Upper lobe of left lung (tissue), 6 donors: ENCODE measurements around the gene NPBWR2. TPM values are rescaled to one million over a fixed set of nuclear protein-coding genes. Genes with fewer than 3 reads are reported as not detected.

Experiments used
- ATAC-seq, 2 donors: fragments of 200-7000 bp; cut with Tn5 transposase; one replicate each; pipeline ENCODE4 v1.9.1; 2022; ENCODE audit warnings: mild to moderate bottlenecking in 2 of 2, moderate library complexity in 2 of 2; ENCODE audit not compliant: low FRiP score in 2 of 2
- DNase-seq, 2 donors: peaks; one replicate each; pipeline ENCODE4 v3.0.0-alpha.2; 2019 to 2020
- H3K27ac ChIP-seq, 4 donors: fragments of 200-600 bp; sonication (generic); one replicate each; pipeline ENCODE4 v1.5.1; 2016 to 2019
- H3K27me3 ChIP-seq, 4 donors: fragments of 200-600 bp; sonication (generic); one replicate each; pipeline ENCODE4 v1.5.1; 2017 to 2019
- H3K36me3 ChIP-seq, 4 donors: fragments of 200-600 bp; sonication (generic); one replicate each; pipeline ENCODE4 v1.5.1; 2016 to 2019
- H3K4me1 ChIP-seq, 4 donors: fragments of 200-600 bp; sonication (generic); one replicate each; pipeline ENCODE4 v1.5.1; 2018 to 2019
- H3K4me3 ChIP-seq, 4 donors: fragments of 200-600 bp; sonication (generic); one replicate each; pipeline ENCODE4 v1.5.1; 2017 to 2019; ENCODE audit warnings: mild to moderate bottlenecking in 2 of 4, moderate library complexity in 1 of 4
- H3K9me3 ChIP-seq, 4 donors: fragments of 200-600 bp; sonication (generic); one replicate each; pipeline ENCODE4 v1.5.1; 2018 to 2019
- CTCF ChIP-seq, 6 experiments: fragments of 450-650 bp in 4 of 6; fragments of 200-600 bp in 2 of 6; sonication (generic) in 2 of 6; IDR thresholded peaks; one replicate each; pipeline ENCODE4 v1.5.1; 2016 to 2019; ENCODE audit warnings: antibody characterized with exemption in 6 of 6
- EP300 ChIP-seq, 4 donors: sonication (generic); formaldehyde crosslinking; IDR thresholded peaks; one replicate each; pipeline ENCODE4 v1.5.1; 2017; ENCODE audit warnings: antibody characterized with exemption in 4 of 4, control low read depth in 2 of 4
- POLR2A ChIP-seq, 4 donors: fragments of 450-650 bp; IDR thresholded peaks; one replicate each; pipeline ENCODE4 v1.5.1; 2016 to 2017; ENCODE audit warnings: antibody characterized with exemption in 4 of 4, mild to moderate bottlenecking in 2 of 4
- POLR2AphosphoS5 ChIP-seq, 2 donors: sonication (generic); formaldehyde crosslinking; IDR thresholded peaks; one replicate each; pipeline ENCODE4 v1.5.1; 2017; ENCODE audit warnings: antibody characterized with exemption in 2 of 2
- WGBS, 2 donors: methylation state at CpG; one replicate each; pipeline ENCODE4 v1.1.5; 2017 to 2018; 5-methylcytosine and 5-hydroxymethylcytosine counted together
- total RNA-seq, 6 donors: library from RNA; depleted of rRNA in 4 of 6; stranded (reverse); fragments of >200 nt in 4 of 6; gene quantifications; one replicate each; pipeline versions ENCODE4 v1.1.0 to v1.2.1, GENCODE V29; 2016 to 2021
- donor health status: DM: no; HTN: no; CAD: no; lungs with moderate emphysema.
- donor health status: DM: no; HTN: yes; CAD: no; lungs with severe emphysema.

NPBWR2 gene
- total RNA-seq, 6 donors from 2014 or later: not detected

DNA sequence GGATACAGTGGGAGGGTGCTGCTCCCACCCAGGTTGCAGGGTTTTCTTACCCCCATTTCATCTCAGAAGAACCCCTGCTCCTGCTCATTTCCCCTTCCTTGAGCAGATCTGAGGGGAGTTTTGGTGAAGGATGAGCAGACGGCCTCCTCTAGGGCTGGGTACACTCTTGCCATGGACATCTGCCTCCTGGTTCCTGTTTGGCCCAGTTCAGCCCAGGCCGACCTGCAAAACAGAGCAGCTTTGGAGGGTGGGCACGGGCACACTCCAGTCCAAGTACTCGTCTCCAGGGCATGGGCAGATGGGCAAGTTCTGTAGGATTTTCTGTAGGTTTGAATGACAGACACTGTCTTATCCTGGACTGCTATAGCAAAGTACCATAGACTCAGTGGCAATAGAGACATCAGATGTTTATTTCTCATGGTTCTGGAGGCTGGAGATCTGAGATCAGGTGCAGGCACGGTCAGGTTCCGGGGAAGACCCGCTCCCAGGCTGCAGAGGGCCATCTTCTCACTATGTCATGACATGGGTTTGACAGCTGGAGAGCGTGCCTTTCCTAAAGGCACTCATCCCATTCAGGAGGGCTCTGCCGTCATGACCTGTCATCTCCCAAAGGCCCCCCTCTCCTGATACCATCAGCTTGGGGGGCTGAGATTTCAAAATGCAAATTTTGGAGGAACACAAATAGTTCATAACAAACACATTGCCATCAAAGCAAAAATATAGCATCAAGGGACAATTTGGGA, 6.2 kb downstream of the NPBWR2 start:
- TF ChIP-seq POLR2A (IDR thresholded peaks at IDR 0.05) (no peak), POLR2AphosphoS5 (IDR thresholded peaks at IDR 0.05) (no peak)
- peaks cover 0 to 8% (median 3%) of the 10 kb centered on the region in 4 donors for H3K36me3 ChIP-seq
- 71 to 87% methylated on average over 3 to 9 of the region's 9 CpGs for WGBS, 2 donors
- no peak overlapping the region for H3K27ac ChIP-seq
- H3K27me3 ChIP-seq: peaks cover 1 to 19% (median 12%) of the 10 kb centered on the region in 4 donors
- peaks cover 10 to 14% (median 11%) of the 10 kb centered on the region in 4 donors for H3K4me1 ChIP-seq
- DNase-seq (no peak), ATAC-seq (no peak)
- no peak overlapping the region for H3K4me3 ChIP-seq
- no peaks in the 10 kb centered on the region for H3K9me3 ChIP-seq

DNA sequence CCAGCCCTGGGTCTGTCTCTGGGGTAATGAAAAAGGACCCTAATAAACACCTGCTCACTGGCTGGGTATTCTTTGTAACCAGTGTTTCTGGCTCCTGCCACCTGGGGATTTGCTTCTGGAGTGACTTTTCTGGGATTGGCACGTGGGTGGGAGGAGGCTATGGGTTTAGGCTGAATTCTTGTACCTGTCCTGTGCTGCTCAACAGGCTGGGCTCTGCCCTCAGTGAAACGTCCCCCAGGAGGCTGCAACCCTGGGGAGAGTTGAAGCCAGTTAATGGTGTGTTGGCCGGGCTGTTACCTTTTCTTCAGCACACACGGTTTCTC, 6.8 kb downstream of the NPBWR2 start:
- Histone ChIP-seq H3K36me3 (peaks cover 0 to 8% (median 3%) of the 10 kb centered on the region in 4 donors), H3K27me3 (peaks cover 1 to 19% (median 12%) of the 10 kb centered on the region in 4 donors), H3K4me3 (no peak overlapping the region), H3K4me1 (peaks cover 10 to 14% (median 11%) of the 10 kb centered on the region in 4 donors), H3K27ac (no peak overlapping the region), H3K9me3 (no peaks in the 10 kb centered on the region)
- TF ChIP-seq POLR2AphosphoS5 (IDR thresholded peaks at IDR 0.05) (no peak), EP300 (IDR thresholded peaks at IDR 0.05) (no peak), POLR2A (IDR thresholded peaks at IDR 0.05) (no peak), CTCF (IDR thresholded peaks at IDR 0.05) (no peak)
- no peak for DNase-seq
- ATAC-seq: no peak
- WGBS, 2 donors: 77 to 86% methylated on average over 1 to 4 of the region's 4 CpGs

DNA sequence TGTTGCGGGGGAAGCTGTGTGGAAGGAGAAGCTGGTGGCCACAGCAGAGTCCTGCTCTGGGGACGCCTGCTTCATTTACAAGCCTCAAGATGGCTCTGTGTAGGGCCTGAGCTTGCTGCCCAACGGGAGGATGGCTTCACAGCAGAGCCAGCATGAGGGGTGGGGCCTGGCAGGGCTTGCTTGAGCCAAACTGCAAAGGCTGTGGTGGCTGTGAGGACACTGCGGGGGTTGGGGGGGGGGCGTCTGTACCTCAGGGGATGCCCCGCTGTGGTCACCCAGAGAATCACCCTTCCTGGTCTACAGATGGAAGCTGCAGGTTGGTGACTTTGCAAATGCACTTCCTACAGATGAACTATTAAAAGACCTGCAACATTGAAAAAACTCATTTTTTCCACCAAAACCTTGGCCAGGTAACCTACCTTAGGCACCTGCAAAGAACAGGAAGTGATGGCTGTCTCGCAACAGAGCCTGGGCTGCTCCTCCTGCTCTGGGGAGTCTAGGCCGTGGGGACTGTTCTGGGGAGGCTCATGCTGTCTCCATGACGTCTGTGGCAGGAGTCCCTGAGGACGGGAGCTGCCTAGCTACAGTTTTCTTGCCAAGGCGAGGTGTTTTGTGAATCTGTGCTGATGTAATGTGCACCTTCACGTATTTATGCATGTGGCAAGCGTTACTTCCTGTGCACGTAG, 7.3 kb downstream of the NPBWR2 start:
- DNase-seq (no peak), ATAC-seq (no peak)
- no peak overlapping the region for H3K4me3 ChIP-seq
- 82 to 92% methylated on average over 12 to 13 of the region's 14 CpGs for WGBS, 2 donors
- no peaks in the 10 kb centered on the region for H3K9me3 ChIP-seq
- TF ChIP-seq CTCF (IDR thresholded peaks at IDR 0.05) (no peak), EP300 (IDR thresholded peaks at IDR 0.05) (no peak)
- peaks cover 10 to 14% (median 11%) of the 10 kb centered on the region in 4 donors for H3K4me1 ChIP-seq
- H3K27ac ChIP-seq: no peak overlapping the region
- peaks cover 0 to 8% (median 3%) of the 10 kb centered on the region in 4 donors for H3K36me3 ChIP-seq
- peaks cover 1 to 19% (median 12%) of the 10 kb centered on the region in 4 donors for H3K27me3 ChIP-seq

DNA sequence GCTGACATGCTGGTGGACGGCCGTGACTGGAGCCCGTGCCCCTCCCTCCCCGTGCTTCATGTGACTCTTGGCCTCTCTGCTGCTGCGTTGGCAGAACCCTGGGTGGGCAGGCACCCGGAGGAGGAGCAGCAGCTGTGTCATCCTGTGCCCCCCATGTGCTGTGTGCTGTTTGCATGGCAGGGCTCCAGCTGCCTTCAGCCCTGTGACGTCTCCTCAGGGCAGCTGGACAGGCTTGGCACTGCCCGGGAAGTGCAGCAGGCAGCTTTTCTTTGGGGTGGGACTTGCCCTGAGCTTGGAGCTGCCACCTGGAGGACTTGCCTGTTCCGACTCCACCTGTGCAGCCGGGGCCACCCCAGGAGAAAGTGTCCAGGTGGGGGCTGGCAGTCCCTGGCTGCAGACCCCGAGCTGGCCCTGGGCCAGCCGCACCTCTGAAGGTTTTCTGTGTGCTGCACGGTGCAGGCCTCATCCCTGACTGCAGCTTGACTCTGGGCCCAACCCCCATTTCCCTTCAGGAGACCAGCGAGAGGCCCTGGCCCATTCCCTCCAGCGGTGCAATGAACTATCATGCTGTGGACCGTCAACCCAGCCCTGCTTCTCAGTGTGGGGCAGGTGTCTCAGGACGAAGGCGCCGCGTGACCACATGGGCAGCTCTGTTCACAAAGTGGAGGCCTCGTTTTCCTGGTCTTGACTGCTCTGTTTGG, 8.1 kb downstream of the NPBWR2 start:
- DNase-seq (no peak), ATAC-seq (no peak)
- WGBS, 2 donors: 84 to 89% methylated on average over 11 to 15 of the region's 21 CpGs

More for the DNA sequence above, 8.1 kb downstream of the NPBWR2 start:
- no peaks in the 10 kb centered on the region for H3K9me3 ChIP-seq
- H3K36me3 ChIP-seq: peaks cover 0 to 8% (median 3%) of the 10 kb centered on the region in 4 donors
- H3K4me3 ChIP-seq: no peak overlapping the region
- TF ChIP-seq POLR2A (IDR thresholded peaks at IDR 0.05): no peak
- no peak for TF ChIP-seq CTCF (IDR thresholded peaks at IDR 0.05)
- no peak for TF ChIP-seq POLR2AphosphoS5 (IDR thresholded peaks at IDR 0.05)
- no peak for TF ChIP-seq EP300 (IDR thresholded peaks at IDR 0.05)
- peaks cover 1 to 19% (median 12%) of the 10 kb centered on the region in 4 donors for H3K27me3 ChIP-seq
- H3K27ac ChIP-seq: no peak overlapping the region
- H3K4me1 ChIP-seq: peaks cover 10 to 14% (median 11%) of the 10 kb centered on the region in 4 donors
